ENCODE measurements around the gene HBS1L. TPM values are rescaled to one million over a fixed set of nuclear protein-coding genes. Genes with fewer than 3 reads are reported as not detected.

The HBS1L gene
- total RNA-seq, 1 experiment from 2014 or later: 89.4 TPM

DNA sequence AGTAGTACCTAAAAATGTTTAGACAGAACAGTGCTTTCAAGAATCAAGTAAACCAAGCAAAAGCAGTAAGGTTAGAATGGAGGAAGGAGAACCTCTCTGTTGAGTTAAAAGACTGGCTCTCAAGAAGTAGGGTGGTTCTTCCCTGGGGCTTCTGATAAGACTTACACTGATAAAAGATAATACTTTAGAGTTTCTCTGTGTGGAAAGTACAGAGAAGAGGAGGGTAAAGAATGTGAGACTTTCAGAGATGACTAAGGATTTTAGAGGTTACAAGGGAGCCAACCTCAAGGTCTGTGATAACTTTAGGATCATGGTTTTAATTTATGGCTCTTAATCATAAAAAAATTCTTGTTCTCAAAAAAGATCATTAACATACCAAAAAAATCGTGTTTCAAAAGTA, 73.8 kb downstream of the HBS1L start:
- CTCF ChIA-PET: no interaction called here
- RAD21 ChIA-PET (ENCODE audit: low non-redundant PET in 1 of 2, low total read pairs in 2 of 2, uncharacterized antibody in 2 of 2, unreplicated experiment in 2 of 2): no interaction called here
- no peak overlapping the region for H3K4me3 ChIP-seq (replicated peaks in 1 of 2; ENCODE audit: low read depth in 1 of 2, low read length in 2 of 2)
- no peak overlapping the region for H2AFZ ChIP-seq (ENCODE audit: low read depth, low read length, poor library complexity, severe bottlenecking)
- H3K9ac ChIP-seq (ENCODE audit: low read length): no peak overlapping the region
- no peaks in the 10 kb centered on the region for H3K79me2 ChIP-seq (ENCODE audit: insufficient read depth, low read length)
- no peaks in the 10 kb centered on the region for H4K20me1 ChIP-seq (ENCODE audit: insufficient read depth)
- ATAC-seq (no peak), DNase-seq (ENCODE audit: low read depth, low spot score) (no peak)
- TF ChIP-seq SRF (IDR thresholded peaks at IDR 0.05; ENCODE audit: low read depth) (no peak), CBX3 (IDR thresholded peaks at IDR 0.05; ENCODE audit: low read depth) (no peak), POLR2AphosphoS5 (IDR thresholded peaks at IDR 0.05; ENCODE audit: low read depth, low read length) (no peak)
- no peak overlapping the region for H3K27ac ChIP-seq (ENCODE audit: low read depth, low read length)
- no peaks in the 10 kb centered on the region for H3K27me3 ChIP-seq (ENCODE audit: insufficient read depth, low read length)
- H3K4me2 ChIP-seq (ENCODE audit: low read length): no peak overlapping the region
- no TSS peak for BruUV-seq (replicated peaks)
- H3K36me3 ChIP-seq (ENCODE audit: control insufficient read depth in 1 of 2, insufficient read depth in 2 of 2, low read length in 2 of 2): peaks cover 5 to 11% of the 10 kb centered on the region in 2 experiments; a peak in 3 of 4 replicates
- no peaks in the 10 kb centered on the region for H3K4me1 ChIP-seq (ENCODE audit: control insufficient read depth in 1 of 2, insufficient read depth in 2 of 2, low read length in 2 of 2)
- intact Hi-C loops (cut with micrococcal nuclease): no loop called here
- POLR2A ChIA-PET: no interaction called here
- H3K9me3 ChIP-seq (ENCODE audit: control insufficient read depth in 1 of 2, insufficient read depth in 1 of 2, low read depth in 1 of 2, low read length in 2 of 2): no peaks in the 10 kb centered on the region
- H3K9me2 ChIP-seq (ENCODE audit: insufficient read depth): no peaks in the 10 kb centered on the region

DNA sequence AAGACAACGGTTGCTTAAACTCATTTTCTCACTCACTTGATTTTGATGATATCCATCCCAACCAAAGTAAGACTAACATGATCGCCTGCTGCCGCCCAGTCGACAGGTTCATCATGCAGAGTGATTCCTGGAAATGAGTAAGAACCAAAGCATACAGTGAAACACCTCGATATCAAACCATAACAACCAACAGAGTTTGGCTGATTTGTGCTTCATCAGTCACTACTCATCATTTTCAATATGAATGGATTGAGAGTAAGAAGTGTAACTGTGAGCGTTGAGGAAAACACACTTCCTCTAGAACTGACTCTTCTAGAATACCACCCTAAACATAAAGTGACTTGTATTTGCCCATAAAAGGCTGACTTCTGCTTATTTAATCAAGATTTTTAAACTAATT, 75.5 kb downstream of the HBS1L start:
- intact Hi-C loops (cut with micrococcal nuclease): no loop called here
- no peak for ATAC-seq
- TF ChIP-seq FOSL1 (IDR thresholded peaks at IDR 0.05; ENCODE audit: low read depth): no peak
- H4K20me1 ChIP-seq (ENCODE audit: insufficient read depth): no peaks in the 10 kb centered on the region
- no peak overlapping the region for H3K9ac ChIP-seq (ENCODE audit: low read length)
- no peaks in the 10 kb centered on the region for H3K27me3 ChIP-seq (ENCODE audit: insufficient read depth, low read length)
- H3K4me3 ChIP-seq (replicated peaks in 1 of 2; ENCODE audit: low read depth in 1 of 2, low read length in 2 of 2): no peak overlapping the region
- H2AFZ ChIP-seq (ENCODE audit: low read depth, low read length, poor library complexity, severe bottlenecking): no peak overlapping the region
- H3K79me2 ChIP-seq (ENCODE audit: insufficient read depth, low read length): peaks cover 7% of the 10 kb centered on the region; the same call in 1 of the 2 replicates
- peaks cover 2 to 11% of the 10 kb centered on the region in 2 experiments; a peak in 3 of 4 replicates for H3K36me3 ChIP-seq (ENCODE audit: control insufficient read depth in 1 of 2, insufficient read depth in 2 of 2, low read length in 2 of 2)
- no peaks in the 10 kb centered on the region for H3K9me2 ChIP-seq (ENCODE audit: insufficient read depth)
- ChIA-PET RAD21 (ENCODE audit: low non-redundant PET in 1 of 2, low total read pairs in 2 of 2, uncharacterized antibody in 2 of 2, unreplicated experiment in 2 of 2) (no interaction called here), CTCF (interaction anchor here (0.8 kb wide), 1 partner anchor 23 kb away, joined by 3 read pairs; no protein-coding TSS in a partner anchor), POLR2A (no interaction called here)
- H3K4me2 ChIP-seq (ENCODE audit: low read length): no peak overlapping the region
- H3K4me1 ChIP-seq (ENCODE audit: control insufficient read depth in 1 of 2, insufficient read depth in 2 of 2, low read length in 2 of 2): no peaks in the 10 kb centered on the region
- BruUV-seq (replicated peaks): no TSS peak
- no peaks in the 10 kb centered on the region for H3K9me3 ChIP-seq (ENCODE audit: control insufficient read depth in 1 of 2, insufficient read depth in 1 of 2, low read depth in 1 of 2, low read length in 2 of 2)
- no peak overlapping the region for H3K27ac ChIP-seq (ENCODE audit: low read depth, low read length)
- DNase-seq (ENCODE audit: low read depth, low spot score): no peak

DNA sequence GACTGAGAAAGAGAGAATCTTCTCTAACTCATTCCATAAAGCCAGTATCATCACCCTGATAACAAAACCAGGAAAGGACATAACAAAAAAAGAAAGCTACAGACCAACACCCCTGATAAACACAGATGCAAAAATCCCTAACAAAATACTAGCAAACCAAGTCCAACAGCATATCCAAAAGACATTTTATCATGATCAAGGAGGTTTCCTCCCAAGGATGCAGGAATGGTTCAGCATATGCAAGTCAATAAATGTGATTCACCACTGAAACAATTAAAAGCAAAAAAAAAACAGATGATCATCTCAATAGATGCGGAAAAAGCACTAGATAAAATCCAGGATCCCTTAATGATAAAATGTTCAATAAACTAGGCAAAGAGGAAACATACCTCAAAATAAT, 80.3 kb downstream of the HBS1L start:
- CTCF ChIA-PET: no interaction called here
- Histone ChIP-seq H3K9me2 (ENCODE audit: insufficient read depth) (no peaks in the 10 kb centered on the region), H3K4me3 (replicated peaks in 1 of 2; ENCODE audit: low read depth in 1 of 2, low read length in 2 of 2) (no peak overlapping the region), H4K20me1 (ENCODE audit: insufficient read depth) (no peaks in the 10 kb centered on the region), H3K36me3 (ENCODE audit: control insufficient read depth in 1 of 2, insufficient read depth in 2 of 2, low read length in 2 of 2) (0 out of 4 replicates have a peak, but pooled peaks cover 0 to 5% of the 10 kb centered on the region in 2 experiments), H3K9ac (ENCODE audit: low read length) (no peak overlapping the region), H3K79me2 (ENCODE audit: insufficient read depth, low read length) (peaks cover 10% of the 10 kb centered on the region), H3K4me1 (ENCODE audit: control insufficient read depth in 1 of 2, insufficient read depth in 2 of 2, low read length in 2 of 2) (no peaks in the 10 kb centered on the region), H2AFZ (ENCODE audit: low read depth, low read length, poor library complexity, severe bottlenecking) (no peak overlapping the region), H3K9me3 (ENCODE audit: control insufficient read depth in 1 of 2, insufficient read depth in 1 of 2, low read depth in 1 of 2, low read length in 2 of 2) (no peaks in the 10 kb centered on the region), H3K27me3 (ENCODE audit: insufficient read depth, low read length) (no peaks in the 10 kb centered on the region), H3K27ac (ENCODE audit: low read depth, low read length) (no peak overlapping the region), H3K4me2 (ENCODE audit: low read length) (no peak overlapping the region)
- intact Hi-C loops (cut with micrococcal nuclease): no loop called here
- BruUV-seq (replicated peaks): no TSS peak
- TF ChIP-seq SRF (IDR thresholded peaks at IDR 0.05; ENCODE audit: low read depth) (no peak), CBX3 (IDR thresholded peaks at IDR 0.05; ENCODE audit: low read depth) (no peak), POLR2A (IDR thresholded peaks at IDR 0.05; ENCODE audit: borderline replicate concordance, extremely low read depth, insufficient read depth, insufficient read length) (no peak), CEBPB (IDR thresholded peaks at IDR 0.05; ENCODE audit: low read depth) (no peak), ZFX (IDR thresholded peaks at IDR 0.05) (no peak), EGR1 (IDR thresholded peaks at IDR 0.05; ENCODE audit: low read depth) (no peak)
- TF ChIP-seq, protein P1, sequence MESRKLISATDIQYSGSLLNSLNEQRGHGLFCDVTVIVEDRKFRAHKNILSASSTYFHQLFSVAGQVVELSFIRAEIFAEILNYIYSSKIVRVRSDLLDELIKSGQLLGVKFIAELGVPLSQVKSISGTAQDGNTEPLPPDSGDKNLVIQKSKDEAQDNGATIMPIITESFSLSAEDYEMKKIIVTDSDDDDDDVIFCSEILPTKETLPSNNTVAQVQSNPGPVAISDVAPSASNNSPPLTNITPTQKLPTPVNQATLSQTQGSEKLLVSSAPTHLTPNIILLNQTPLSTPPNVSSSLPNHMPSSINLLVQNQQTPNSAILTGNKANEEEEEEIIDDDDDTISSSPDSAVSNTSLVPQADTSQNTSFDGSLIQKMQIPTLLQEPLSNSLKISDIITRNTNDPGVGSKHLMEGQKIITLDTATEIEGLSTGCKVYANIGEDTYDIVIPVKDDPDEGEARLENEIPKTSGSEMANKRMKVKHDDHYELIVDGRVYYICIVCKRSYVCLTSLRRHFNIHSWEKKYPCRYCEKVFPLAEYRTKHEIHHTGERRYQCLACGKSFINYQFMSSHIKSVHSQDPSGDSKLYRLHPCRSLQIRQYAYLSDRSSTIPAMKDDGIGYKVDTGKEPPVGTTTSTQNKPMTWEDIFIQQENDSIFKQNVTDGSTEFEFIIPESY (IDR thresholded peaks at IDR 0.05; ENCODE audit: extremely low read depth, insufficient replicate concordance, low read length): no peak
- DNase-seq (ENCODE audit: low read depth, low spot score) (no peak), ATAC-seq (no peak)
- POLR2A ChIA-PET: no interaction called here
- RAD21 ChIA-PET (ENCODE audit: low non-redundant PET in 1 of 2, low total read pairs in 2 of 2, uncharacterized antibody in 2 of 2, unreplicated experiment in 2 of 2): no interaction called here
